Stimulated activated CD8-positive, alpha-beta memory T cell treated with anti-CD3 and anti-CD28 coated beads, Interleukin-4, amount 100 ng/mL, for 48 hours (primary cell): ENCODE measurements around the gene LRRC42.

Experiments used
- DNase-seq: peaks from one replicate; pipeline ENCODE4 v3.0.0-alpha.2; 2020

Gene LRRC42

DNA sequence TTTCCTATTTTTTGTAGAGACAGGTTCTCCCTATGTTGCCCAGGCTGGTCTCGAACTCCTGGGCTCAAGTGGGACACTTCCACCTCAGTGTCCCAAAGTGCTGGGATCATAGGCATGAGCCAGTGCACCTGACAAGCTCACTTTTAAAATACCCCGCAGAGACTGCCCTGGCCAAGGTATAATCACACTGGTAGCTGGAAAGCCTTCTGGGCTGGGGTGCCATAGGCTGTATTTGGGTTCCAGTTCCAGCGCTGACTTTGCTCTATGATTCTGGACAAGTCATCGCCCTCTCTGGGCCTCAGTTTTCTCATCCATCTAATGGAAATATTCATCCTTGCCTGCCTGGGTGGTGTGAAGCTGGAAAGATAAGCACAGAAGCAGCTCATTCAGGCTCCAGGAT lies 61.5 kb downstream of the LRRC42 start:
- DNase-seq: no peak

DNA sequence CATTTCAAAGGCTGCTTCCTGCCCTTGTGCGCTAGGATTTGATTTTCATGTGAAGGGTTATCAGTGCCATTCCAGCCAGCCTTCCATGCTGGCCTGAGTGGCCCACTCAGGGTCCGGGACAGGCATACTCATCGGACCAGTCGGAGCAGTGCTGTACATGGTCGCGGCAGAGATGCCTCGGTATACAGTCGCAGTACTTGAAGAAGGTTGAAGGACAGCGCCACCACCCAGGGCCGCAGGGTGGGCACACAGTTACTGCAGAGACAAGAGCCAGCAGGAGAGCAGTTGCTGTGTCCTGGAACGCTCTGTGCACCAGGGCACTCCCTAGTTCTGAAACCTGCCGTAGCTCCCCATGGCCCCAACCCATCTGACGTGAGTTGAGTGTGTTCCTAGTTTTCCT lies 62.7 kb downstream of the LRRC42 start:
- DNase-seq: no peak

DNA sequence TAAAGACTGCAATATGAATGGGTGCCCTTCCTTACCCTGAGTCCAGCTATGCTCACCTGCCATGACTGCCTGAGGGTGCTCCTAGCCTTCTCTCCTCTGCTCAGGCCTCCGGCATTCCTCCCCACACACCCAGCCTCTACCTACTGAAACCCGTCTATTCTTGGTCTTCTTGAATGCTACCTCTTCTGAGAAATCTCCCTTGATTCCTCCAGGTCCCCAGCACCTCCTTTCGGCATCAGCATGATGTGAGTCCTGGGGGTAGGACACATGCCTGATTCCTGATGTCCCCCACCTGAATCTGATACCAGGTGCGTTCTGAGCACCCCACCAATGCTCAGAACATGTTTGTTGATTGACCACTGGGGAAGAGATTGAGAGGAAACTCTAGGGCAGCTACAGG lies 63.3 kb downstream of the LRRC42 start:
- no peak for DNase-seq

DNA sequence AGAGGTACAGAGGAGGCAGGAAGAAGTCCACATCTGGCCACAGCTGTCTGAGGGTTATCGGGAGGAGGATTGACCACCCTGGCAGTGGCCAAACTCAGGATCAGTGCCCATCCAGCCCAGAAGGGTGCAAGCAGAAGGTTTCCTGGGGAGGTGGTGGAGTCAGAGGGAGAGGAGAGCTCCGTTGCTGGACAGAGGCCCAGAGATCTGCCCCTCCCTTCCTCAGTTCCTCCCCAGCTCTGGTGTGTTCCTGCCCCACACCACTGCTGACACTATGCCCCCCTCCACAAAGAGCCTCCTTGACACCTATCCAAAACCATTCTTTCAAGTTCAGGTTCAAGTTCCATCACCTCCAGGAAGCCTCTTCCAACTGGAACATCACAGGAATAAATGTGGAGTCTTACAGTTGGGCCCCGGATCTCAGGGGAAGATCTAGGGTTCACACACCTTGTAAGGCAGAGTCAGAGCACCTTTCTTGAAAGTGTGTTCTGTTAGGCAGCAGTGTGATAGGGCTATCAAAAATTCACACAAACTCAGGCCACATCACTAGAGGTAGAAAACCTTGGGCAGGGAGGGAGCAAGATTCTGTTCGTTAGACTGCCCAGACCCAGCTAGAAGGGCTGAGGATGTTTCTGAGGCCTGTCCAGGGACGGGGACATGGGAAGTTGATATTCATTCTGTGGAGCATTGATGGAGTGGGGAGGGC lies 64.4 kb downstream of the LRRC42 start:
- no peak for DNase-seq

DNA sequence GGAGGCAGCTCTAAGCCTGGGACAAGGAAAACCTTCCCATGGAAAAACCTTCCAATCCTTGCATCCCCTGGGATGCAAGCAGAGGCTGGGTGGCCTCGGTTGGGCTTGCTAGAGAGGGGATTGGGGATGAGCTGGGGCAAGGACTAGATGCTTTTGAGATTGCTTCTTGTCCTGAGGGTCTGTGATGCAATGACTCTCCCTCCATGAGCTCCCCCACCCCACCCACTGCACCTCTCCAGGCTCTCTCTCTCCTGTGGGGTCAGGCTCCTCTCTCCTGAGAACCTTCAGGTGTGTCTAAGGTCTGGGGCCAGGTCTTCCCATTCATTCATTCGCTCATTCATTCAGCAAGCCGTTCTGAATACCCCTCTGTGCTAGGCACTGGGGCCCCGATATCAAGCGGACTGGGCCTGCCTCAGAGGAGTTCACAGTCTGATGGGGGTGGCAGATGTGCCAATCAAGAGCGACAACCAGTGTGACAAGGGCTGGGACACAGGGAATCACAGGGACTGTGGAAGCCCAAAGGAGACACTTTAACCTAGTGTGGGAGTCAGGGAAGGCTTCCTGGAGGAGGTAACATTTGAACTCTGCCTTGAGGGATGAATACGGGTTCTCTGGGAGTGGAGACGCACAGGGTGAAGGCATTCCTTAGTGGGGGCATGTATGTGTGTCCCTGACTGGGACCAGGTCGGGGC lies 65.3 kb downstream of the LRRC42 start:
- no peak for DNase-seq

DNA sequence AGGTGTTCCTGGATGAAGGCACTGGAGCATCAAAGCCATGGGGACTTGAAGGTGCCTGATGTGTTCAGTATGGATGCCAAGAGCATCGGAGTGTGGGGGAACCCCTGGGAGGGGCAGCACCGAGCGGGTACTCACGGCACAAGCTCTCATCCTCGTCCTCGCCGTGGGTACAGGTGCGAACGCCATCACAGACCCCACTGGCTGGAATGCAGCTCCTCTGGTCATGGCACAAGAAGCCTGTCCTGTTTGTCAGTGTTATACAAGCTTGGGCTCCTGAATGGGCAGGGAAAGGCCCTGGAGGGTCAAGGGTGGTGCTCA lies 65.8 kb downstream of the LRRC42 start:
- DNase-seq: no peak

DNA sequence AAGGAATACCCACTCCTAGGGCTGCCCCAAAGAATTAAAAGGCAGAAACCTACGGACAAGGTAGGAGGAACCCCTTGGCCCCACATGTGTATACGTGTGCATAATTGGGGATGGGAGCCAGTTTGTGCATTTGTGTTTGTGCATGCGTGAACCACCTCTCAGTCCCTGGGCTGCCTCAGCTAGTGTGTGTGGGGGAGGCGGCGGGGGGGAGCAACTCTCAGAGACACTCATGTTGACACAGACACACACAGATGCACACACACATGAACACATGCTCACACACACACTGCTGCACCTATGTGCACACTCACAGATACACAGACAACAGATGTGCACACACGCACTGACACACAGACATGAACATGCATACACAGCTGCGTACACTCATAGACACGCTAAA lies 66.7 kb downstream of the LRRC42 start:
- DNase-seq: no peak

DNA sequence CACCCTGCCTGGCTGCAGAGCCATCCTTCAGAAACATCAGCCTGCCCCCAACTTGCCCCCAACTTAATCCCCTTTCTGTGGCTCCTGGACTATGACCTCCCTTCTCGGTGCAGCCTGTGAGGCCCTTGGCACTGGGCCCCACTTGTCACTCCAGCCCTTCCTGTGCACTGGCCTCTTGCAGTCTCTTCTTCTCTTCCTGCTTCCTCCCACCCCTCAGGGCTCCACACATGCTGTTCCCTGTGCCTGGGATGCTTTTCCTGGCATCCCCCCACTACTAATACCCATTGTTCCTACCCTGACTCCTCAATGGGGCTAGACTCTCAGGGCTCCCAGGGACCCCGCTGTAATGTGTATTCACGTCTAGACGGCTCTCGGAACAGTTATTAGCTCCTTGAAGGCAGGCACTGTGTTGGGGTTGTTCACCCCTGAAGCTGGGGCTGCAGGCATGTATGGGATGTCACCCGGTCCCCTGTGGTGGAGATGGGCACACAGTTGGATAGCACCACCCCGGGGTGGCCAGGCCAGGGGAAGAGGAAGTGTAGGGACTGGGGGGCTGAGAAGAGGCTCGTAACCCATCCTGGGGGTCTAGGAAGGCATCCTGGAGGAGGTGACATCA lies 67.4 kb downstream of the LRRC42 start:
- no peak for DNase-seq

DNA sequence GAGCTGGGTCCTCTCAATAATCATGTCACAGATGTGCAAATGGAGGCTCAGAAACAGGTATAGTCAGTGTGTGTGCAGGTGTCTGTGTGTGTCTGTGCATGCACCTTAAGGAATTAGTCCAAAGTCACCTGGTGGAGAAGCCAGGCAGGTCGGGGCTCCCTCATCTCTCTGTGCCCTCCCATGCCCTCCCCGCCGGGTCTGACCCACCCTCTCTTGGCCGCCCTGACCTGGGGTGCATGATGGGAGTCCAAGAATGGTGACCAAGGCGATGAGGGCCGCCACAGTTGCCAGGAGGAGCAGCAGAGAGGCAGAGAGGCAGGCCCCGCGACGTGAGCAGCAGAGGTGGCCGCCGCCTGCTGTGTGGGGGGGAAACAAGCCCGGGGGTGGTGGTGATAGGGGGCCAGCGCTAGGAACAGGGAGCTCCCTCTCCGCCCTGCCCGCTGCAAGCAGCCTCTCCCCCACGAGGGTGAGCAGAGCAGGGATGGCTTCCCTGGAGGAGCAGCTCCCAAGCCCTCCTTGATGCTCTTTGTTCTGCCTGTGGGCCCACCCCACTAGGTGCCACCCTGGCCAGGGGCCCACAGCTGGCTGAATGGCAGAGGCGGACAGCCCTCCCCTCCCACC lies 68.0 kb downstream of the LRRC42 start:
- DNase-seq: no peak

DNA sequence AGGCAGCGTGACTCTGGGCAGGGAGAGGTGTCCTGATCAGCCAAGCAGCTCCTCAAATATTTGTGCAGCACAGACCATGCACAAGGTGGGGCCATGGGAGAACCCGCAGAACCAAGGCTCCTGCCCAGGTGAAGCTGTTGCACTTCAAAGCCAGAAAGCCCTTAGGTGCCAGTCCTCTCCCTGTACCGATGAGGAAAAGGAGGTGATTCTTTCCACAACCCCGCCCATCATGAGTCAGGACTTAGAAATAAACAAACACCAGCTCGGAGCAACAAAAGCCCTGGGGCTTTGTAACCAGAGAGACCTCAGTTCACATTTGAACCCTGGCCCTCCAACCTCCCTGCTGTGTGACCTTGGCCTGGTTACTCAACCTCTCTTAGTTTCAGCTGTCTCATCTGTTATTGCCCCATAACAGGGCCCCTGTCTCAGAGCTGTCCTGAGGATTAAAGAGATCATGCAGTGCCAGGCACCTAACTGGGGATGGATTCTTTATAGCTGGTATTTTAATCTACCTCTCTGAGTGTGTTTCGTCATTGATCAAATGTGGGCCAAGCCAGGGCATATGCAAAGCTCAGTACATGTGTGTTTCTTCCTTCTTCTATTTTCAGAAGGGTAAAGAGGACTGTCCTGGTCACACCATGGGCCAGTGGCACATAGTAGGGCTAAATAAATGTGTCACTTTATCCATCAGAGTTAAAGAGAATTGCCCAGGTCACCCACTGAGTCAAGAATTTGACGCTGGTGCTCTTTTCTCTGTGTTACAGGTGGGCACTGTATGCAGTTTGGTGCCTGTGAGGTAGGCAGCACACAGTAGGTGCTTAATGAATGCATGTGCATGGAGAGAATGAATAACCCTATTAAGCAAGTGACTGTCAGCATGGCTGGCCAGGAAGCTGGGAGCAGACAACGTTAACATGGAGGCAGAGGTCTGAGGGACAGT lies 70.5 kb downstream of the LRRC42 start:
- no peak for DNase-seq
